ENCODE data around the gene ZFYVE21.

Gene ZFYVE21

DNA sequence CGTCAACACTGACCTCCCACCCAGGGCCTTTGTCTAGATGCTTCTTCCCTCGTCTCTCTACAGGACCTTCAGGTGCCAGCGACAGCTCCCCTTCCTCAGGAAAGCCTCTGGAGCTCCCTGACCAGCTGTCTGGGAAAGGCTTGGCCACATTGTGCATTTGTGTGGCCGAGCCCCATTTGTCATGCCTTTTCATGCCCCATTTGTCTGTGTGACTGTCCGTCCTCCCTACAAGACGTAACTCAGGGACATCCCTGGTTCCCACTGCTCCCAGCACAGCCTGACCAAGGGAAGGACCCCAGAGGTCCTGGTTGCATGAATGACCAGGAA lies 23.8 kb downstream of the ZFYVE21 start:
- DNase-seq = no peak

DNA sequence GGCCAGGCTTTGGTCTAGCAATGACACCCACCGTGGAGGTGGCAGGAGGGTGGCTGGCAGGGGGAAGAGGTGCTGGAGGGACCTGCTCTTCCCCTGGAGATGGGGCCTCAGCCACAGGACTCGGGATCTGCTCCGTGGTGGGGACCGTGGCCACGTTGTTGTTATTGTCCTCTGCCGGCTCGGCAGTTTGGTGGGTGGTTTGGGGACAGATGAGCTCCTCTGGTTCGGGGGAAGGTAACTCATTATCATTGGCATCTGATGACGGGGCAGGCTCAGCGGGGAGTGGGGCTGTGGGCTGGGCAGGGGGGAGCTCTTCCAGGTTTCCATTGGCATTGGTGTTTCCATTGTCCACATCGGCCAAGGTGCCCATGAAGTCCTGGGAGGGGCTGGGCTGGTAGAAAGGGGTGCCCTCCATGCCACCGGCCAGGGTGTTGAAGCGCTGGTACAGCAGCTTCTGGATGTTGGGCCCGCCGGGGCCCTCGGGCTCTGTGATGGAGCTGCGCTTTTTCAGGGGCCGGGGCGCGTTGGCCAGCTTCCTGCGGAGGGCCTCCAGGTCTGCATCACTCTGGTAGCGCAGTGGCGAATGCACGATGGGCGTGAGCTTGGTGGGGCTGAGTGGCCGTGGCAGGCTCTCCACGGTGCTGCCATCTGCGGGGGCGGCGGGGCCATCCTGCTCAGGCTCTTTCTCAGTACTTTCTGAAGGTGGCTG lies 24.3 kb downstream of the ZFYVE21 start:
- DNase-seq = no peak

DNA sequence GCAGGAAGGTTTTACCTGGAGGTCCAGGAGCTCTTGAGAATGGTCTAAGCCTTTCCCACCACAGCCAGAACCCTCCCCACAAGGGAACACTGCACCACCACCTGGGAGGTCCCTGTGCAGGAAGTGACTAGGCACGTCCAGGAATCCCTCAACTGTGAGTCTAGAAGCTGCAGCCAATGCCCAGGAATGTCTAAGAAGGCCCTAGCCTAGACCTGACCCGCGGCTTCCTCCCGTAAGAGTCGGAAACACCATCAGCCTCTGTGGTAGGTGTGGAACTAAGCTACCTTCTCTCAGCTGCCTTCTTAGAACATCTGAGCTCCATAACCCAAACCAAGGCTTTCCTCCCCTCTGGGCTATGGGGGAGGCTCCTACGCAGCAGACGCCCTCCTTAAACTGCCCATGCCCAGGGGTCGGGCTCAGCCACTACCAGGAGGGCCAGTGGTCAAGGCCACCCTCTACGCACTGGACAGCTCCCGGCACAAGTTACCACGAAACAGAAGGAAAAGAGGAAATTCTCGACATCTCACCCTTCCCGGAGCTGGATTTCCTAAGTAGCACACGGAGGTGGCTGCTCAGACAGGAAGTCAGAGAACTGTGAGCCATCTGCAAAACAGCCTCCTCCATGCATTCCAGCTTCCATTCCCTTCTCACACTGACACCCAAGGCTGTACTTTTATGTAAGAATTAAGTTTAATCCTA lies 25.5 kb downstream of the ZFYVE21 start:
- no peak for DNase-seq

DNA sequence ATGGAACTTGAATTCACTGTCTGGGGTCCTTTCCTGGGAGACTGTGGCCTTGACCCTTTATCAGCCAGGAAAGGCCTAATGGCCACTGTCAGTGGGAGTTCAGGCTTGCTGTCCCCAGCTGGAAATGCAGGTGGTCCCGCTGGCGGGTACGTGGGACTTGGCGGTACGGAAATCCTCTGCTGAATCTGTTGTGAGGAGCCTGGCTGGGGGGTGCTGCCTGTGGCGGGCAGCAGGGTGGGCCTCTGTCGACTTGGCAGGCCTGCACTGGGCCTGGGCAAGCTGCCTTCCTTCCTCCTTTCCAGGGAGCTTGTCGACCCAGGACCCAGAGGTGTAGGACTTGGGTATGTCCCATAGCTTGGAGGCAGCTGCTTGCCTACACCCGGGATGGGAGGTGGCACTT lies 26.3 kb downstream of the ZFYVE21 start:
- no peak for DNase-seq

DNA sequence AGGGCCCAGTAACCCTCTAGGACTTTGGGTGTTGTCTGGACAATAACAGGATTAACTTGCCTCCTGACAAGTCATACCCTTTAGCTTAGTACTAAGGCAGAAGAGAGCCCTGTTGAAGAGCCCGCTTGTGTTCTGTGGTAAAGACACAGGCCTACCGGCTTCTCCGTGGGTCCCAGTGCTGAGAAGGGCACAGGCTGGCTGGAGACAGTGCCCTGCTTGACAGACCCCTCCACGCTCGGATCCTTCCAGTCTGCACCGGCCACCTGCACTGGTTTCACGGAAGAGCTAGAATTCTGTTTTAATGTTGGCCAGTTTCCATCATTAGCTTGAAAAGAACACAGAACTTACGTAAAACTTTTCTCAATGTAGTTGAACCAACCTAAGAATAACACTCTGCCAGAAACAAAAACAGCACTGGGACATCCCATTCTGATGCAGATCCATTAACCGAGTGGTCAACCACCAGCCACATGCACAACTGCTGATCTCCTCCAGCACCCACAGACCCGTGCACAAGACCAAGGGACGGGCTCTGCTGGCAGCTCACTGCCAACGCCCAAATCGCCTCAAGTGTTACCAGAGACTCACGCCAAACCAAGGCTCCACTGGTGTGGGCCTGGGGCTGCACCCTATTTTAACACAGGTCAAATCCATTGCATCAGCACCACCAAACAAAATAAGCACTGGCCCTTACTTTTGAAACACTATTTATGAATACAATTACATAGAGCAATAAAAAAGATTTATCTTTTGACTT lies 27.1 kb downstream of the ZFYVE21 start:
- DNase-seq = no peak

DNA sequence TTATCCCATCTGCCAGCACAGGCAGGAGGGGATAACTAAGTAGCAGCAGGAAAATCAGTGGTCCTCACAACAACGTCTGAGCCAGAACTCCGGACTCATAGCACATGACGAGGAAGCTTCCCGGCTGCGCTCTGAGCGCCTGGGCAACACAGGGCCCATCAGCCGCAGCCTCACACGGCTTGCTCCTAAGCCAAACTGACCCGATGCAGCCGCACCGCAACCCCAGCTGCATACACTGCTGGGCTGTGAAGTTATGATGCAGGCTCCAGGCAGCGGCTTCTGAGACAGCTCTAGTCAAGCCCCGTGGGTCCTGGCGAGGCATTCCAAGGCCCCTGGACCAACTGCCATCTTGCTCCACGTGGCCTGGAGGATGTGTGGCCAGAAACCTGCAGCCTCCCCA lies 28.1 kb downstream of the ZFYVE21 start:
- DNase-seq = no peak

DNA sequence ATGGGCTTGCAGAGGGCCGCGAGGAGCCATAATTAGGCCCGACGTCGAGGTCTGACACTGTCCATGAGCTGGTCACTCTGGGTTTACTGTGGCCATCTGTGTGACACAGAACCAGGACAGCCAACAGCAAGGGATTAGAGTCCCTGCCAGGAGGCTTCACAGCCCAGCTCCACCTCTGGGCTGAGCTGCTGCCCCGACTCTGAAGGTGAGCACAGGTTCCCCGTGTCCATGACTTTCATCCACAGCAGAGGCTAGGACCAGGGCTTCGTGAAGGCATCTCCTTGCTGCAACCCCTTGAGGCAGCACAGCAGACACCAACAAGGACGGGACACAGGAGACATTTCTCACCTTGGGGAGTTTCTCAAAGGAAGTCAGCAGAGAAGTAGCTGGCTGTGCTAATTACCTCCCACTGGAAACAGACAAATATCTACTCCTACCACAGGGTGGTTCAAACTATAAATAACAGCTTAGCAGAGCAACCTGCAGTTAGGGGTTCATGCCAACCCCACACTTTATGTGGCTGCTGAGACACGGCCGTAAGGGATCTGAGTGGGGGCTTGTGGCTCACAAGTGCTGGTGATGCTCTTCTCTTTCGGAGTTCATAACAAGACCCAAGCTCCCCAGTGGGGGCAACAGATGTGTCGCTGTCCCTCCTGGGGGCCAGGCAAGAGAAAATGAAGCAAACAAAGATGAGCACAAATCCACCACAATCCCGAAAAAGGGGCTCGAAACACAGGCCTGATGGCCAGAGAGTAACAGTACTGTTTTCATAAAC lies 29.2 kb downstream of the ZFYVE21 start:
- no peak for DNase-seq

DNA sequence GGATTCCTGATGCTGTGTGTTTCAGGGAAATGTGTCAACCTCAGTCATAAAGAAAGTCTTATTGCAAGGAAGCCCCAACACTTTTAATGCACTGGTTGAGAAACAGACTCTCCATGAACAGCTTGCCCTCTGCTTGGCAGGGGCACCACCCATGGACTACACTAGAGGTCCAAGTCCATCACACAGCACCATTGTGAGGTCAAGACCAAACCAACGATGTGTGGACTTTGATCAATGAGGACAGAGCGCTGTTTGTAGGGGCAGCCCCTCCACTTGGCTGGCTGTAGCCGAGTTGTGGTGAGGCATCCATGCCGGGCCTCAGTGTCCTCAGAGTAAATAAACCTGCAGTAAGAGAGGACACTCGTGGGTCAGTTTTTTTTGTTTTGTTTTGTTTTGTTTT lies 29.8 kb downstream of the ZFYVE21 start:
- DNase-seq = no peak

DNA sequence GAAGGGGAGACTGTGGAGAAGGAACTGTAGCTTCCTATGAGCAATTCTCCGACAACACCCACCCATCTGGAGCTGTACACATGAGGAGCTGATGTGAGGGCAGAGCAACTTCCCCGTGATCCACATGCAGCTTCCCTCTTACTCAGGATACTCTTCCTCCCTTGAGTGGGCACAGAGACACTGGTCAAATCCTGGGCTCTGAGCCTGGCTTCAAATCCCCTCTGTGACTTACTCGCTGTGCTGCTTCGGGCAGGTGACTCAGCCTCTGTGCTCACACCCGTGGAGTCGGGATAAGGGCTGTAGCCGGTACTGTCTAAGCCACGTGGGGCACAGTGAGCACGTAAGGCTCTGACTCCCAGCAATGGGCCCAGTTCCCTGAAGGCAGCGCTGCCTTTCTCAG lies 31.1 kb downstream of the ZFYVE21 start:
- no peak for DNase-seq

DNA sequence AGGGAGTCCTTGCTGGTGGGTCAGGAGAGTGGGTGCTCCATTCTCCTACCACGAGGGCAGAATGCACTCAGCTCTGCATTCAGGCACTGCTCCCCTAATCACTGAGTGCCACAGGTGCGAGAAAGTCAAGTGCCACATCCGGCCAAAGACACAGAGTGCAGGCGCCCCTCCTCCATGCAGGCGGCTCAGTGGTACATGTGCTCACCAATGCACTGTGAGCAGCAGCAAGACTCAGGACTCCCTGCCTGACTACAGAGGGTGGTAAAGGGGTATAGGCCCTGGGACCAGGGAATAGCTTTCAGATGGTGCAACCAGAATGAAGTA lies 32.9 kb downstream of the ZFYVE21 start:
- DNase-seq = peak; percentile 26 to 52

DNA sequence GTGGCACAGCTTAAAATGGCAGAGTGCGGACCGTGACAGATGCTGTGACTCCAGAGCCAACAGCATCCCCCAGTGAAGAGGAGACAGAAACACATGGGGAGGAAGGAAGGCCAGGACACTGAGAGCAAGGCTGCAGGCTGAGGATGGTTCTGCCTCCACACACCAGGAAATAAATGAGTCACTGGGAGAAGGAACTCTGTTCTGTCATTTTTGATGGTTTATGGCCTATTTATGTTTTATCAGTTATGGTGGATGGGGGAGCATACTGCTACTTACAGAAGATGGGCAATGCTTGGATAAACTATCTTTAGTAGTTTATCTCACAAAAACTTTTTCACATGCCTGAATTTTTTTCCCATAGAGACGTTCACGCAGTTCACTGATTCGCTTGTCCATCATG lies 33.8 kb downstream of the ZFYVE21 start:
- no peak for DNase-seq

DNA sequence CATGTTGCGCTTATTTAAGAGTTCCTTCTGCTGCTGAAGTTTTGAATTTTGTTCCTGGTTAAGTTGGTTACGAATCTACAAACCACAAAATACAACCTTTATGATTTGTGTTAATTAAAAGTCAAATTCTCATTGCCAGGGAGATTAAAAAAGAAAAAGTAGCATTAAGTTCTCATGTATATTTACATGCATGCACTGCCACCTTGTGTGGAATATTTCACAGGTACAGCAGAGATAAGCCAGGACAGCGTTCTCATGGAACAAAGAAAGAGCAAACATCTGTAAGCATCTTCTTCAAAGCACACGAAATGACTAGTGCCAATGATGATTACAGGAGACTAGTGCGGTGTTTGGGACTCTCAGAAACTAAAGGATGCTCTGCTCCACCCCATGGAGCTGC lies 34.2 kb downstream of the ZFYVE21 start:
- DNase-seq = no peak

DNA sequence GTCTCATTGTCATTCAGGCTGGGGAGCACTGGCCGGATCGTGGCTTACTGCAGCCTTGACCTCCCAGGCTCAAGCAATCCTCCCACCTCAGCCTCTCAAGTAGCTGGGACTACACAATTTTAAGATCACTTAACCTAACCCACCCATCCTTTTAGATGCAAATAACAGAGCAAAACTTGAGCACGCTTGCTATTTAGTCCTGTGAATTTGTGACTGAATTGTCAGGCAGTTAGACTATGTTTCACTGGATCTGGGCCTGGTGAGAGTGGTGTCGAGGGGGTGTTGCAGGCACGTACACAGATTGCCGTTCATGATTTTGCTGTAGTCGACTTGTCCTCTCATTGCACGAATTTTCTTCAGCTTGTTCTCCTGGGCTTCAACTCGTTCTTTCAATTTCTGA lies 38.2 kb downstream of the ZFYVE21 start:
- no peak for DNase-seq

DNA sequence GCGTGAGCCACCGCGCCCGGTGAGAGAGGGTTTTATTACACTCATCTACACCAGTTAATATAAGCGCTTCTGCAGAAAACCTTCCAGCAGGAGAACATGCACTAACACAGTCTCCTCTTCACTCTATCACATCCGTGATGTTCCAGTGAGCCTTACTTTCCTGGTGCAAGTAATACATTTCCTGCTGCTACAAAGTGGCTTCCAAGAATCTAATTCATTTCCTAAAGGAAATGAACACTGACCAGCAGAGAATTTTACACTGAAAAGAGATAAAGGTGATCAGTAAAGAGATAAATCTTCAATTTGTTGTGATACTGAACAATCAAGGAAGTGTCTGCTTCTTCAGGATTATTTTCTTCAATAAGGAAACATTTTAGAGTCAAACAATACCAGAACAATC lies 39.5 kb downstream of the ZFYVE21 start:
- DNase-seq = no peak

DNA sequence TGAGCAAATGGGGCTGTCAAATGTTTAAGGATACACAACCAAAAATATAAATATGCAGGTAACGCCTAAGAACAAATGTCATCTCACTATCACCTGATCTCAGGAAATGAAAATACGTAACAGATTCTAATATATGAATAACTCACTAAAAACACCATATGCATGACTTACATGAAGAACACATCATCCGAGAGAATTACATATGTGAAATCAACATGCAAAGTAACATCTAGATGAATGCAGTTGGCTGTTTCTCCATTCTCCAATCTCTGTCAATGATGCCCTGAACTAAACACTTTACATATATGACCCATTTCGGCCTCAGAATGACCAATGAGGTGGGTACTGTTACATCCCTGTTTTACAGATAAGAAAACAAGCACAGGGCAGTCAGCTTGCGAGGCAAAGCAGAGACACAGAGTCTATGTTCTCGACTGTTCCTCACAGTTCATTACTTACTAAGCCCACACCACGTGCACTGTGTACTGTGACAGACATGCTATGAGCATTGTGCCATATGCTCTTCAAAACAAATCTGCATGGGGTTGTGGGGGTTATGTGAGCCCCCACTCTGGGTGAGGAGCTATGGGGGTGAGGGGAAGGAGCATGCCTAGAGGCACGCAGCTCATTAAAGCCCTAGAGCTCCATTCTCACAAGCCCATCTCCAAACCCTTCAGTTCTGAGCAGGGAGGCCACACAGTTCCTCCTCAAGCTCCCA lies 42.6 kb downstream of the ZFYVE21 start:
- DNase-seq = no peak

DNA sequence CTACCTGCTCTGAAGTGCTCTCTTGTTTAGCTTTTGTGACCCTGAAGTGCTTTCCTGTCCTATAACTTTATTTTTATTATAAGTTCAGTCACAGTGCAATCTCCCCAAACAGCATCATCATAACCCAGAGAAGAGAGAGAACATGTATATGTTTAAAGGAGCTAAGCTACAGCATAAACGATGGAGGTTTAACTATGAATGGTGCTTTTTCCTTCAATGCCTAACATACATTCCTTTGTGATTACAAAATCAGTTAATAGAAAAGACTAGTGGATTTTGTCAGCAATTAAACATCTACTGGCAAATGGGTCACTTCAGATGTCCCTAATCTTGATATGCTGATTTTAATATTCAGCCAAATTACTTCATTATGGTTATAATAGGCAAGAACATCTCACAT lies 46.4 kb downstream of the ZFYVE21 start:
- DNase-seq = no peak

DNA sequence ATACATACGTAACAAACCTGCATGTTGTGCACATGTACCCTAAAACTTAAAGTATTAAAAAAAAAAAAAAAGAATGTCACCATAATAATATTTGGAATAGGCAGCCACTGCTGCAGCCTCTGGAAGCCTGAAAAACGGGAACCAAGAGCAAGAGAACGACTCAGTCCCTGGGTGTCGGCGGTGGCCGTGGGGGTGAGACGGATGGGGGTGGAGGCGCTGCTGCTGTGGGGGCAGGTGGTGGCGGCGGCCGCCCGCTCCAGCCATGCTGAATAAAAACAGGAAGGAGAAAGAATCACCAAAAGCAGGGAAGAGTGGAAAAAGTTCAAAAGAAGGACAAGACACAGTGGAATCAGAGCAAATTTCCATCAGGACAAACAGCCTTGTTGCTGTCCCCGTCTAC lies 46.9 kb downstream of the ZFYVE21 start:
- DNase-seq = no peak

DNA sequence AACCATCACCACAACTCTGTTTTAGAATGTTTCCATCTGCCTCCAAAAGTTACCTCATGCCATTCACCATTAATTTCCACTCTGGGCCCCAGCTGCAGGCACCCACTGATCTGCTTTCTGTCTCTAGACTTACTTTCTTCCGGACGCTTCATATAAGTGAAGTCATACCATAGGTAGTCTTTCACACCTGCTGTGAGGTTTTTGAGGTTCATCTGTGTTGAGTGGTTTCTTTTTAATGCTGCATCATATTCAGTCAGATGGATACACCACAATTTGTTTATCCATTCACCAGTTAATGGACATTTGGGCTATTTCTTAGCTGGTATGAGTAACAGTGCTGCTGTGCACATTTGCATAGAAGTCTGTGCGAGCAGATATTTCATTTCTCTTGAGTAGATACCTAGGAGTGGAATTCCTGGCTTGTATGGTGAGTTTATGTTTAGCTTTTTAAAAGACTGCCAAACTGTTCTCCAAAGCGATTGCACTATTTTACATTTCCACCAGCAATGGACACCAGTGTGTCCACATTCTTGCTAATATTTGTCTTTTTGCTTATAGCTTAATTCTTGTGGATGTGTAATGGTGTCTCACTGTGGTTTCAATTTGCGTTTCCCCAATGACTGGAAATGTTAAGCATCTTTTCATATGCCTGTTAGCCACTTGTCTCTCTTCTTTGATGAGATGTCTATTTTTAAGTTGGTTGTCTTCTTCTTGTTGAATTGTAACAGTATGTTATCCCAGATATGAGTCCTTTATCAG lies 48.3 kb downstream of the ZFYVE21 start:
- DNase-seq = no peak

DNA sequence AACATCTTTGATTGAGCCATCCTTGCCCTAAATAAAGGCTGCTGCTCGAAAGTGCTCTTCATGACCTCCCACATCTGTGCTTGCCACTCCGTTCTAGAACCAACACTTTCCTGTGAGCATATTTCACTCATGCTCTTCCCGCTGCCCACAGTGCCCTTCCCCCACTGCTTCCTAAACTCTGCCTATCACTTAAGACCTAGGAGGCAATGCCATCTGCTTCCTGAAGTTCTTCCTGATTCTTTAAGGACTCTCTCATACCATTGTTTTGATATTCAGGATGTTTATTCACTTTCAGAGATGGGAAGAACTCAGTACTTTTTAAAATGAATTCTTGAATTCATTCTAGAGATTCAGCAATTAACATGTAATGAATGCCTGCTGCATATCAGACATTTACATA lies 49.9 kb downstream of the ZFYVE21 start:
- no peak for DNase-seq

DNA sequence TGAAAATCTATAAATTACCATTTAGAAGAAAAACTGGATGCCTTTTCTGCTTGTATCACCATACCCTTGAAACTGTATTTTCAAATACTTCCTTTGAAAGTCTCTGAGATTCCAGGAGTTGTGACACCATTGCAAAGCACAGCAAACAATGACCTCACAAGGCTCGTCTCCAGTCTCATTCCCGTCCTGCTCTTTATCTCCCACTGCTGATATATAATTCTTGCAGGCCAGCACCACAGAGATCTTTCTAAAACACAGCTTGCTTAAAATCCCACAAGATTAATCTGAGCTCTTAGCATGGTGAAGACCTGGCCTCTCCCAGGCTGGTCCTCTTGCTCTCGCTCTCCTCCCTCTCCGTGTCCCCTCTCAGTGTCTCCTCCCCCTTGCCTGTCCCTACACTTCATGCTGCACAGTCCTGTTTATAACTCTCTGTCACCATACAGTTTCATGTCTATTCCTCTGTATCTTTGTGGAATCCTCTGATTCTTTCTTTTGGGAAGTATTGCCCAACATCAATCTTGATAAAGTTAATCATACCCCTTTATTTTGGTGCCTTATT lies 51.8 kb downstream of the ZFYVE21 start:
- no peak for DNase-seq

DNA sequence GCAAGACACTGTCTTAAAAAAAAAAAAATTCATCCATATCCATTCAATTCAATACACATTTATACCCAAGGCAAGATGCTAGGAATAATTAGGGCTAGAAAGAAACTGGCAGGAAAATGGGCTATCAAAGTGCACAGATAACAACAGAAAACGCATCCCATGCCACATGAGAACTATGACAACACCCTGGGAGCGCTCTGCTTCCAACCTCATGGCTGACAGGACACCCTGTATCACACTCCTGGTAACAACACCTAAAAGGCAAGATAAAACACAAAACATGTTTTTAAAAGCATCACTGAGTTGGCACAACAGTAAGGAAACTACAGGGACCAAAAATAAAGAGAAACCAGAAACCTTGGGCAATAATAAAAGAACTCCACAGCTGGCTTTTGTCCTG lies 54.9 kb downstream of the ZFYVE21 start:
- DNase-seq = no peak

DNA sequence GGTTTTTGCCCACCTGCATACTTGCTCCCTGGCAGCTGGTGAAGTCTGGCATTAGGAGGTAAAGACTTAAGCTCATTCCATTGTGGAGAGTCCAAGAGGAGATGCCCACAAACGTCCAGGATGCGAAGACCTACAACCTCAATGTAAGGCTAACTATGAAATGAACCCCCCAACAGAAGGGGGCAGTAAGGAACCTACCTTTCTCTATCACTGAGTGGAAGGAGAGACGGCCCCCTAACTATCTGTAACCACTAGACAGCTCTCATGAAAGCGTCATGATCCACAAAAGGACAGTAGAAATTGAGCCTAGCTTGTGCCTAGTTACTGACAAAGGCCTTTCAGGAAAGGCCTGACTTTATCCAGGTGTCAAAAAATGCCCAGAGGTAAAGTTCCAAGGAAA lies 55.3 kb downstream of the ZFYVE21 start:
- DNase-seq = no peak
